GM19438 (cell line): ENCODE results near the gene DOK5.
"Not testable (repeated sequence)": the region's sequence is repeated elsewhere in the genome, so short reads cannot be mapped to it uniquely, and the experiment has no call there.

Experiments
- ATAC-seq: cut with Tn5 transposase; IDR thresholded peaks from one replicate; pipeline ENCODE4 v1.9.1; 2021; ENCODE audit warnings: low read depth; ENCODE audit not compliant: unreplicated experiment

DOK5 gene

DNA sequence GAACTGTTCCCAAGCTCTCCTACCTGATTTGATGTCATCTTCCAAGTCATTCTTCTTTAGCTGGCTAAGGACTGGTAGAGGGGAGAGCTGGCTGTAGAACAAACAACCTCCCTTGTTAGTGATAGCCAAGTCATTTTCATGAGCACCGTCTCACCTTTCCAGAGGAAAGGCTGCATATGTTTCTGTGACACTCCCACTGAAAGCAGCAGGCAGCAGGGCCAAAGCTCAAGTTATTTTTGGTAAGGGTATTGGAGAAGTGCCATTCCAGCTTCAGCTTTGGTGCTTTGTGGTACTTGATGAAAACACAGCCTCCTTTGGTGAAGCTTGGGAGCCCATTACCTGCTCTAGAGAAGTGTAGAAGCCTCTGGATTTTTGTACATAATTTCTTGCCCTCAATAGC is 5.4 kb upstream of the DOK5 start:
- ATAC-seq = no peak

DNA sequence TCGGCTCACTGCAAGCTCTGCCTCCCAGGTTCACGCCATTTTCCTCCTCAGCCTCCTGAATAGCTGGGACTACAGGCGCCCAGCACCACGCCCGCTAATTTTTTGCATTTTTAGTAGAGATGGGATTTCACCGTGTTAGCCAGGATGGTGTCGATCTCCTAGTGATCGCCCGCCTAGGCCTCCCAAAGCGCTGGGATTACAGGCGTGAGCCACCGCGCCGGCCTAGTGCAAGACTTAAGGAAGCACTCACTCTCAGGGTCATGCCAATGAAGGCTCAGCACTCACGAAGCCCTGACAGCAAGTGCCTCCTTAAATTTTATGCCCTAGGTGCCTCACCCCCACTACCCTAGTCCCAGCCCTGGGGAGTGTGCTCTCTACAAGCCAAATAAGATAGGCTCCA is 4.7 kb upstream of the DOK5 start:
- no peak for ATAC-seq

DNA sequence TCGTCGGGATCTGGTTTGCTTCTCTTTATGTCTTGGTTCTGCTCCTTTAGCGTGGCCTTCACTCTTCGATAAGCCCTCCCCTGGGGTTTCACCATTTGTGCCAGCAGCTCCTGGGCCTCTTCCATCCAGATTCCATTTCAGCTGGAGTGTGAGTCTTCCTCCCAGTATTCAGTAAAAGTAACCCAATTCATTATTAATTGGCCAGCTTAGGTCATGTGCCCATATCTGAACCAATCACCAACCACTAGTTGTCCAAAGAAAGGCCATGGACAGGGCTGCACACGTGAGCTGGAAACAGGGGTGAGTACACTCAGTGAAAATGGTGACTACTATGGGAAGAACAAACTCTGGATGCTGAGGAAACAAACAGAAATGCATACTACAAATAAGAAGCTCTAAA is 2.8 kb upstream of the DOK5 start:
- no peak for ATAC-seq

DNA sequence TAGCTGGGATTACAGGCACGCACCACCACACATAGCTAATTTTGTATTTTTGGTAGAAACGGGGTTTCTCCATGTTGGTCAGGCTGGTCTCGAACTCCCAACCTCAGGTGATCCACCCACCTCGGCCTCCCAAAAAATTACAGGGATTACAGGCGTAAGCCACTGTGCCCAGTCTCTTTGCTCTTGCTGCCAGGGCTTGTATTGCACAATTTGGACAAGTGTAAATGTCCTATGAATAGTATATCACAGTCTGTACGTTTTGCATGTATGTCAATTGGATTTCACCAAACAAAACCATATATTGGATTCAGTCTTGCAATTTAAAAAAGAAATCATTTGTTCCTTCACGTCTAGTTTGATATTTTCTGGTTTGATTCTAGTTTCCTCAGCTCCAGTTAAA is 2.1 kb upstream of the DOK5 start:
- no peak for ATAC-seq

DNA sequence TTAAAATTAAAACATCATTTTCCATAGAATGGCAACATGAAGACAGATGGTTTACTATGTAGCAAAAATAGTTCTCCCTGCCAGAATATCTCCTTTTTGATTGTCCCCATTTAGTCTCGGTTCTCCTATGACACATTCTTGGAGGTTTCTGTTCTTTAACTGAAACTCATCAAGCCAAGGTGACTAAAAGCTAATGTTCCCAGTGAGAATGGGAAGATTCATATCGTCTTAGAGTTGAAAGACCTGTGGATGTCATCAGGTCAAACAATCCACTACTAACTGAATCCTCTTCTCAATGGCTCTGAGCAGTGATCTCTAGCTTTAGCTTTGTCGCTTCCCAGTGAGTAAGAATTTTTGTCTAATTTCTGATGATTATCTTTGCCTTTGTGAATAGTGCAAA is 1.3 kb upstream of the DOK5 start:
- no peak for ATAC-seq

DNA sequence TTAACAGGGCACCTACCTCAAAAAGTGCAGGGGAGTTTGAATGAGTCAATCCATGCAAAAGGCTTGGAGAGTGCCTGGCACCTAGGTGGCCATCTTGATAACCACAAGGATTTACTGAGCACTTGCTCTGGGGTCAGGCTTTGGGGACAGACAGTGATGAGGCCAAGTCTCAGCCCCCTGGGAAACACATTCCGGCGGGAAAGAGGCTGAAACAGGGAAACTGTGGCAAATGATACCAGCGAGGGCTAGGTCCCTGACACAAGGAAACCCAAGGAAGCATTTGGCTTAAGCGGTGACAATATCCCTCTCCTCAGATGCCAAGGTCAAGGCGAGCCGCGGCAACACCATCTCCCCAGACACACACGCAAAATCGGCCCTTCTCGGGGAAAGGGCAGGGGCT is 527 bp upstream of the DOK5 start:
- no peak for ATAC-seq

DNA sequence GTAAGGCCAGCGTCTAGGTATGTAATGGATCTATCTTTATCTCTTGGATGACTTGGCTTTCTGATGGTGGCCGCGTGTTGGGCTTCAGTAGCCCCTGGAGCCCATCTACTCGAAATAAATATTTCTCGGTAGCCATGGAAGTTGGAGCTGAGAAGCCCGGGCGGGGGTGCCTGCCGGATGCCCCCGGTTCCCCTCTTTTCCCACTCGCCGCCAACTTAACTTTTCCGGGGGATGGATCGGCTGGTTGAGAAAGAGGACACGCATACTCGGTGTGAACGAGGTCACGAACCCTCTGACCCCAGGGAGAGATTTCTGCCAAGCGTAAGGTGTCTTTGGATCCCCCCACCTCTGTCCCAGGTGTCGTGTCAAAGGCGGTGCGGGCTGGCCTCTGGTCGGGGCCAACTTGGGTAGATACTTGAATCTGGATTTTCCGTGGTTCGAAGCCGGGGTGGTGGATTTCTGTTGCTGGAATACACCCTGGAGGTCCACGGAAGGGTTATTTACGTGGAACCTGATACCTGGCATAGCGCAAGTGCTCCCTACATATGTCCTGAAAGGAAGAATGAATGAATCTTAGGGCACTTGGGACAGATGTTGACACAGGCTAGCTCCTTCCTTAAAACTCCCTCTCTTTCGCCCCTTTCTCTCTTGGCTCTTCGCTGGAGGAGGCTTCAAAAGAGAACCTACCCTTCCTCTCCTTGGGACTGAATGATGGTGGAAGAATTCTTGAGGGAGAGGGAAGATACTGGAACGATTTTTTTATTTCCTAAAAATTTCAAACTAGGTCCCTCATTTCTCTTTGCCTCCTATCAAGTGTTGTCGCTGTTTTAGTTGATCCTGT is 996 bp downstream of the DOK5 start:
- ATAC-seq = no peak

DNA sequence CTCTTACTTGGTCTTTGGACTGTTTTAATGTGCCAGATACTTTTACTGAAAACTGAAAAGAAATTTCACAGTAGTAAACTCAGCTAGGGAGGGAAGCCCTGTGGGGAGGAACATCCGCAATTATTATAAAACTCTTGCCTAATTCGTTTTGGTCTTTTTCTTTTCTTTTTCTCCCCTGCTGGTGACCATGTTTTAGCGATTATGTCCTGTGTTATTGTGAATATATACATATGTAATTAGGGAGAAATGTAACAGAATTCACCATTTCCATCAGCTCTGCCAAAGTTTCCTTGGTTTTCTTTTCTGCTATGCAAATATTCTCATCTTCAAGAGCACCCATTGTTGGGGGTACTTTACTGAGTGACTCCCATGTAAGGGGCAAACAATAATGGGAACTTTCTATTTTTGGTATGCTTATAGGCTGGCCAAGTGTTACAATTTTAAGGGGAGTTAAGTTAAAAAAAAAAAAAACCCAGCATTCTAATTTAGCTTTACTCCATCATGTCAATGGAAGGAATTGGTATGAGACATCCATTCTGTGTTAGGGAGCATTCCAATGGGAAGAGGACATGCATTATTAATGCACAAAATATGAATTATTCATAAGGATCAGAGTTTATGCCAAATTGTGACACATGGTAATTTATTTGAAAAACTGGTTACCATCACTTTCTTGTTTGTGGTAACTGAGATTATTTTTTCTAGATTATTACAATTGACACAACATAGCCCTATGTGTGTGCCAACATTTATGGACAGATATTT is 2.0 kb downstream of the DOK5 start:
- ATAC-seq = no peak

DNA sequence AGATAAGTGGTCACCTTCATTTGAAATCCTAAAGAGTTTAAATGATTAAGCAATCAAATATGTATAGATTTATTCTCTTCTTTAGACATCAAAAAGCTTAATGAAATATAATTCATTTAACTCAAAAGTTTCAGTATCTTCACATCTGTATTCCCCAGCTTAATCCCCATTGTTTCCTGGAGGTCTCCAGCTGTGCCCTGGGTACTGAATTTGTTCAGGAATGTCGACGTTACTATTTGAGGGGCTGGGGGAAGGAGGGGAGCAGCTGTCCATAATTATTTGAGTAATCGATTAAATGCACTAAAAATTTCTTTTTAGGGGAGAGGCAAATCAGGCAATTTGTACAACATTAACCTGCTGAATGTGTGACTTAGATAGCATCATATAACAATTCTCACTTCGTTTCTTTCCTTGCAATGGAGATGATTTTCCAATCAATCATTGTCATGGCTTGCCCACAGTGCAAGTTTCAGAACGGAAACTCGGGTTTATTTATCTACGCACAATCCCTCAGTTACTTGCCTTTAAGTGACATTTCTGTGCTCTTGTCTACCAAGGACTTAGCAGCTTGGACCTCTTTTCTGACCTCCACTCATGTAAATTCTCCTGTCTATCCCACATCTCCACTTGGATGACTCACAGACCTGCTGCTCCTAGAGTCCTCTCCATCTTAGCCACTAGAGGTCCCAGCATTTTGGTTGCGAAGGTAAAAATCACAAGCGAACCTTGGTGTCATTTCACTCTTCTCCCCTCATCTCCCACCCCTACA is 3.9 kb downstream of the DOK5 start:
- no peak for ATAC-seq

DNA sequence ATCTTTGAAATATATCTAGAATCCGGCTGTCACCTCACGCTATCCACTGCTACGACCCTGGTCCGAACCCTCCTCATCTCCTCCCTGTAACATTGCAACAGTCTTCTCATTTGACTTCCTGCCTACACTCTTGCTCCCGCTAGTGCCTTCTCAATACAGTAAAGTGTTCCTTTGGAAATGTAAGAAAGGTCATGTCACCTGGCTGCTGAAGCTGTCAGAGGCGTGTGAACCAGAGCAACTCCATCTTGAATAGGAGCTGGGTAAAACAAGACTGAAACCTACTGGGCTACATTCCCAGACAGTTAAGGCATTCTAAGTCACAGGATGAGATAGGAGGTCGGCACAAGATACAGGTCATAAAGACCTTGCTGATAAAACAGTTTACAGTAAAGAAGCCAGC is 4.5 kb downstream of the DOK5 start:
- not testable (repeated sequence) for ATAC-seq

DNA sequence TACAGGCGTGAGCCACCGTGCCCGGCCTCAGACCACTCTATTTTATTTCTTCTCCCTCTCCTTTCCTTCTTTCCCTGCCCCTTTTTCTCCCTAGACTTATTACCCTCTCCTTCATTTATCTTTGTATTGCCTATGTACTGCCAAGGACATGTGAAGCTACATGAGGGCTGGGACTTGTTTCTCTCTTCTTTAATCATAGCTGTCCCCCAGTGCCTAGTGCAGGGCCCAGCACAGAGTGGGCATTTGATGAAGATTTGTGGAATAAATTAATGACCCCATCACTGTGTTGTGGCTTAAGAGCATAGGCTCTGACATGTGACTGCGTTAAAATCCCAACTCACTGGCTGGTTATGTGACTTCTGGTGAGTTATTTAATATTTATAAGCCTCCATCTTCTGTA is 6.0 kb downstream of the DOK5 start:
- no peak for ATAC-seq

DNA sequence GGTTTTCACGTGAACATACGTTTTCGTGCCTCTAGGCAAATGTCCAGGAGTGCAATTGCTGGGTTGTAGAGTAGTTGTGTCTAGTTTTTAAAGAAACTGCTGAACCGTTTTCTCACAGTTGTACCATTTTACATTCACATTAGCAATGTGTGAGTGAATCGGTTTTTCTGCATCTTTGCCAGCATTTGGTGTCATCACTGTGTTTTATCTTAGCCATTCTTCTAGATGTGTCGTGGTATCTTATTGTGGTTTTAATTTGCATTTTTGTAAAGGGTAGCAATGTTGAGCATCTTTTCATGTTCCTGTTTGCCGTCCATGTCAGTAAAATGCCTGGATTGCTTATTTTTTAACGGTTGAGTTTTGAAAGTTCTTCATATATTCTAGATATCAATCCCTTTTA is 10.2 kb downstream of the DOK5 start:
- no peak for ATAC-seq

DNA sequence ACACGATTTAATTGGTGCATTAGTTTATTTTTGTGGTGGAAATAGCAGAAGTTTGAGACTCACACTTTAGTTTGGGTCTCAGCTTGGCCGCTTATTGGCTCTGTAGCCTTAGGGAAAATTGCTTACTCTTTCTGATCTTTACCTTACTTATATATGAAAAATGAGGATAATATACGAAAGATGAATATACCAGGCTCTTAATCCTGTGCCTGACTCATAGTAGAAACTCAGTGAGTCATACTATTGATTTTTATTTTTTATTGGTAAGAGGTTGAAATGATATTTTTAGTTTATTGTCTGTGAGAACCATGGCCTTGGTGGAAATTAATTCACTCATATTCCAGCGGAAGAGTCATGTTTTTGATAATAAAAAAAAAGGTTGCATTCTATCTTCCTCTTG is 11.2 kb downstream of the DOK5 start:
- no peak for ATAC-seq

DNA sequence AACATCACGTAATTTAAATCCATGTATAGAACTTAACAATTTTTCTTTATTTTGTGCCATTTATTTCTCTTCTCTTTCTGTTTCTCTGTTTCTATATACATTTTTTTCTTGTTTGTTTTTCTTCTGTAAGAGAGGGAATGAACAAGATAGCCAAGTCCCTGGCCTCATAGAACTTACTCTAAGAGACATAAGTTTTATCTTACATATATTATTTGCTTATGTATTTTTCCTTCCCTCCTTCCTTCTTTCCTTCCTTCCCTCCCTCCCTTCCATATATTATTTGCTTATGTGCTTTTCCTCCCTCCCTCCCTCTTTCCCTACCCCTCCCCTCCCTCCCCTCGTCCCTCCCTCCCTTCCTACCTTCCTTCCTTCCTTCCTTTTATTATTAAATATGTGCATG is 13.0 kb downstream of the DOK5 start:
- ATAC-seq = no peak

DNA sequence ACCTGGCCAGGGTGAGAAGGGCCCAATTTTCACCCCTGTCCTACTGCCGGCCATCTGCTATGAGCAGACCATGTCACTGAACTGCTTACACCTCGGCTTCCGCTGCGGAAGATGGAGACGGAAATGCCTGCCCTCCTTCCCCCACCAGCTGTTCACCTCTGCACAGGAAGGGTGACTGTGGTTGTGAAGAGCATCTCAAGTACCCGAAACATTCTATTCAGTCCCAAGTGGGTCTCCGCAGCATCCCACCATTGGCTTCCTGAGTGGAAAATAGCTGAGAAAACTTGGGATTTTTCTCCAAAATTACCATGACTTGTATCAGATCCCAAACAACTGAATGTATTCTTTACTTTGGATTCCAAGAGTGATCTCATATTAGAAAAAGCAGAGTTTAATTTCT is 16.1 kb downstream of the DOK5 start:
- ATAC-seq = no peak

DNA sequence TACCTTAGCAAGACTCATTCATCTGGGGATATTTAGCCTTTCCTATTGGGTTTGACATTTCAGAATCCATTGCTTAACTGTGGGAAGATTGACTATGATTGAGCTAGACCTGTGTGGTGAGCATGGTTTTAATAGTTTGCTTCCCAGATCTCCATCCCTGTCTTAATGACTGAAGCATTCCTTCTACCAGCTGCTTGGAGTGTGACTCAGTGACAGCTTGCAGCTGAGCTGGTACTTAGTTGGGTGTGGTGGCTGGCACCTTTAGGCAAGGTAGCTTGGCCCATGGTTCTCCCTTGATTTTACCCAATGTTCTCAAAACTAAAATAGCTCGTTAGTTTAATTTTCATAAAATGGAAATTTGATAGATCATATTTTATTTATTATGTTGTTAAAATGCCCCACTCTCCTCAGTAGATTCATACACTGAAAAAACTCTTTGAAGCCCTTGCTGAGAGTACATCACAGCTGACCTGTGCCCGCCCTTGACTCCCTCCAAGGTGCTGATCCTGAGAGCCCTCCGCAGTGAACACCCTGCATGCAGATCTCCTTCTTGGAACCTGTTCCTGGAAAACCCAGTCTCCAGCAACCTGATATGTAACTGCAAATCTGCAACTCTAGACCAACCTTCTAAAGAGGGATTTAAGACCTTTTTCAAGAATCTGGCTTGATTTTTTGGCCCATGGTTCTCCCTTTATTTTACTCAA is 19.1 kb downstream of the DOK5 start:
- ATAC-seq = no peak

DNA sequence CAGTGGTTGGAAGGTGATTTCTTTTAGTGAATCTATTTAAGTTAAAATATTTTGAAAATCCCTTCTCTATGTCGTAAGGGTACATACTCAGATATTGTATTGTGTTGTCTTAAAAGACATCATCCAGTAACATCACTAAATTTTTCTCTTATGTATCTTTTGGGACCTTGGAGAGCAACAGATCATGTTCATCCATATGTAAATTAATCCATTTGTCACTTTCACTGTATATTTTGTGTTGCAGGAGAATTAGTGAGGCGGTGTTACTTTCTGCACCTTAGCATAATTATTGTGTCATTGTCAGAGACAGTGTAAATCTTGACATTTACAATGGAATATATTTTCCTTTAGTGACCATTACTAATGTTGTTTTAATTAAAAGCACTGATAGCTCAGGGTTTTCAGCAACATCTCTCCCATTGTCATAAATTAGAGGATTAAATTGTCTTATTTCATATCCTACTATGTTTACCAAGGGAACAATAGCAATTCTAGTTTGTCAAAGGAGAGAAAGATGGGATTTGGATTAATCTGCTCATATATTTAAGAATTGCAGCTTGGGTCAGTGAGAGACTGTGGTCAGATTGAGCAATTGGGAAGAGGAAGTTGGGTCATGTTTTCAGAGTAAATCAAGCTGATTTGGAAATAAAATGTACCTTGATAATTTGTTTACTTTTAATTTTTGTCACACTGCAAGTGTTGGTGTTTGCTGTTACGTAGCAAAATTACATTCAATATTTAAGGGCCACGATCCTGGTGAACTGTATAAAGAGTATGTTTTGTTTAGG is 22.7 kb downstream of the DOK5 start:
- no peak for ATAC-seq

DNA sequence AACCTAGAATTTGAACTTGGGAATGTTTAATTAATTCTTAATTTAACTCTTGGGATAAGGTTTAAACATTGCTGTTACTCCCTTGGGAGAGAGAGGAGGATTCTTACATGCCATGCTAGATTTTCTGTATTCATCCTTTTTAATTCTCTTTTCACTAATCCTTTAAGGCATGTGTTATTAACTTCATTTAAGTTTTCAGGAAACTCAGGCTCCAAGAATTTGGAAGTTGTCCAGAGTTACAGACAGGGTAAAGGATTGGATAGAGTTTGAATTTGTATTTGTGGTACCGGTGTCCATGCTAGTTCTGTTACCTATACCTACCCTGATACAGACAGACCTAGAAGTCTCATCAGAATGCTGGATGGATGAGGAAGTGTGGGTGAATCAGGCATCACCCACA is 23.7 kb downstream of the DOK5 start:
- no peak for ATAC-seq

DNA sequence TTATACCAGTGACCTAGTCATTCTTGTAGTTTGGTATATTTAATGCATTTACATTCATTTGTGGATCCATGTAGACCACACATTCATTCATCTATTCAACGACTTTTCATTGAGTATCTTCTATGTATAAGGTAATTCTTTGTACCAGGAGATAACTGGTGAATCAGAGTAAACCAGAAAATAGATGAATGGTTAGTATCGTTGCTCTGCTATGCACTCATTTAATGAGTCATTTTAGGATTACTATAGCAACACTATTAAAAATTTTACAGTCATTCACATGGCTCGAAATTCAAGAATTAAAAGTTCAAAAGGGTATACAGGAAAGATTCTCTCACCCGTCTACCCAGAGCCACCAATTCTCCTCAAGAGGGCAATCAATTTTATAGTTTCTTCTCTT is 26.8 kb downstream of the DOK5 start:
- no peak for ATAC-seq

DNA sequence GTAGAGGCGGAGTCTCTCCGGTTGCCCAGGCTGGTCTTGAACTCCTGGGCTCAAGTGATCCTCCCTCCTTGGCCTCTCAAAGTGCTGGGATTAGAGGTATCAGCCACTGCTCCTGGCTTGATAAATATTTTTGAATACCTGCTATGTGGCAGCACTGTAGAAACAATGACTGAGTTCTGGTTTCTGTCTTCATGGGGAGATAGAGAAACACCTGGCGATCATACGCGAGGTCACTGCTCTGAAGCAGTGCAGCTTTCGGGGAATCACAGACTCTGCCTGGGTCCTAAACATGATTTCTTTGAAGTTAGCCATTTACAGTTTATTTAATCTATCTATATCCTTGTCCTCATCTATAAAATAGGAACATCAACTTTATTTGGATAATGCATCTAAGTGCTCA is 31.2 kb downstream of the DOK5 start:
- ATAC-seq = no peak
